HG03439 (cell line): ENCODE results near the gene FAAP100.

Source experiments
- ATAC-seq: cut with Tn5 transposase; IDR thresholded peaks from one replicate; pipeline ENCODE4 v1.9.1; 2021; ENCODE audit warnings: mild to moderate bottlenecking, moderate library complexity; ENCODE audit not compliant: unreplicated experiment

FAAP100 gene

GRCh38 chr17:81527591-81528383 is 24.4 kb downstream of the FAAP100 start, which contains the start of gene FSCN2:
FSCN2 (plus strand) TSS chr17:81528377; CDS start chr17:81528532, 155 bp downstream.
- no peak for ATAC-seq

- no peak for ATAC-seq
Observed at GRCh38 chr17:81526662-81527571, 25.2 kb downstream of the FAAP100 start.

- ATAC-seq, result no peak
Observed at GRCh38 chr17:81524865-81525159, 27.3 kb downstream of the FAAP100 start.

GRCh38 chr17:81524039-81524864 is 27.9 kb downstream of the FAAP100 start:
- no peak for ATAC-seq

GRCh38 chr17:81523402-81524038 is 28.6 kb downstream of the FAAP100 start:
- no peak for ATAC-seq

GRCh38 chr17:81522491-81523401 is 29.4 kb downstream of the FAAP100 start:
- ATAC-seq, result no peak

GRCh38 chr17:81520021-81520901 is 31.9 kb downstream of the FAAP100 start:
- no peak for ATAC-seq

GRCh38 chr17:81519284-81520020 is 32.7 kb downstream of the FAAP100 start:
- no peak for ATAC-seq

- no peak for ATAC-seq
Observed at GRCh38 chr17:81518785-81519283, 33.3 kb downstream of the FAAP100 start.

- no peak for ATAC-seq
Observed at GRCh38 chr17:81518113-81518784, 33.9 kb downstream of the FAAP100 start.

- peak; percentile 17 for ATAC-seq
Observed at GRCh38 chr17:81517339-81518112, 34.6 kb downstream of the FAAP100 start.

GRCh38 chr17:81517009-81517338 is 35.2 kb downstream of the FAAP100 start:
- ATAC-seq, result no peak

- no peak for ATAC-seq
Observed at GRCh38 chr17:81516439-81516838, 35.7 kb downstream of the FAAP100 start.

- no peak for ATAC-seq
Observed at GRCh38 chr17:81515530-81516041, 36.6 kb downstream of the FAAP100 start.

- ATAC-seq, result no peak
Observed at GRCh38 chr17:81514739-81515529, 37.2 kb downstream of the FAAP100 start.

GRCh38 chr17:81514489-81514738 is 37.7 kb downstream of the FAAP100 start:
- ATAC-seq, result no peak
